Ishikawa (cell line): ENCODE data around the gene FOXM1.

ENCODE experiments used
- CEBPB ChIP-seq: IDR thresholded peaks from 2 replicates; pipeline ENCODE4 v1.6.1; 2012
- YY1 ChIP-seq: IDR thresholded peaks from 2 replicates; pipeline ENCODE4 v1.6.1; 2012; ENCODE audit warnings: low read depth

DNA sequence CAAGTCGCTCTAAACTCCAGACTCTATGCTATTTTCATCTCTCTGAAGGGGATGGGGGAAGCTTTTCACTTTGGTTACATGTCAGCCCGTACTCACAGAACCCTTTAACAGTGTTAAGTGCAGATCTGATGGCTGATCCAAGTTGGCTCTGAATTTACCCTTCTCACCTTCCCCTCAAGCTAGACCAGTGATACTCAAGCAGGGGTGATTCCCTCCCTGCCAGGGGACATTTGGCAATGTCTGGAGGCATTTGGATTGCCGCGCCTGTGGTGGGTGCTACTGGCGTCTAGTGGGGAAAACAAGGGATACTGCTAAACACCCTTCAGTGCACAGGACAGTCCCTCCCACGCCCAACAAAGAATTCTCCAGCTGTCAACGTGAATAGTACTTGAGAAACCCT, 14.1 kb downstream of the FOXM1 start:
- TF ChIP-seq YY1 = no peak
- no peak for TF ChIP-seq CEBPB
